Type B pancreatic cell (in vitro differentiated cells): ENCODE data around the gene CHCHD1. TPM values are rescaled to one million over a fixed set of nuclear protein-coding genes. Genes with fewer than 3 reads are reported as not detected.

Source experiments
- DNase-seq: peaks from one replicate; pipeline ENCODE4 v3.0.0; 2021; ENCODE audit warnings: mixed read lengths; ENCODE audit not compliant: unreplicated experiment; ENCODE audit errors: extremely low spot score
- H3K27ac Mint-ChIP-seq: 2 replicates; pipeline ENCODE4 v1.8.0; 2021; ENCODE audit warnings: mild to moderate bottlenecking, mixed read lengths
- H3K27me3 Mint-ChIP-seq: 2 replicates; pipeline ENCODE4 v1.8.0; 2021; ENCODE audit warnings: mixed read lengths
- H3K36me3 Mint-ChIP-seq: 2 replicates; pipeline ENCODE4 v1.8.0; 2021; ENCODE audit warnings: mixed read lengths
- H3K4me1 Mint-ChIP-seq: one replicate; pipeline ENCODE4 v1.8.0; 2021; ENCODE audit warnings: mixed read lengths; ENCODE audit not compliant: unreplicated experiment
- H3K4me3 Mint-ChIP-seq: 2 replicates; pipeline ENCODE4 v1.8.0; 2021; ENCODE audit warnings: mild to moderate bottlenecking, mixed read lengths
- H3K9me3 Mint-ChIP-seq: 2 replicates; pipeline ENCODE4 v1.8.0; 2021; ENCODE audit warnings: mixed read lengths
- CTCF ChIP-seq: fragments of 200-600 bp; sonication (generic); conservative IDR thresholded peaks from 2 replicates; pipeline ENCODE4 v1.5.0; 2021; ENCODE audit warnings: antibody characterized with exemption, mild to moderate bottlenecking
- total RNA-seq: library from RNA; stranded (reverse); gene quantifications from 2 replicates; pipeline ENCODE4 v1.2.1, GENCODE V29; 2021; ENCODE audit warnings: low replicate concordance

Gene CHCHD1
- total RNA-seq, 1 donor from 2014 or later, result 32.6 TPM

- Mint-ChIP-seq H3K27me3 (no peaks in the 10 kb centered on the region), H3K9me3 (no peaks in the 10 kb centered on the region), H3K4me3 (peak overlapping the region; percentile 99), H3K4me1 (peaks cover 34% of the 10 kb centered on the region), H3K36me3 (peaks cover 6% of the 10 kb centered on the region), H3K27ac (peak overlapping the region; percentile 96)
- no peak for DNase-seq
- no peak for TF ChIP-seq CTCF
Observed at GRCh38 chr10:73780301-73780700, 1.5 kb upstream of the CHCHD1 start.

GRCh38 chr10:73780966-73781365, 882 bp upstream of the CHCHD1 start:
- no peak for TF ChIP-seq CTCF
- peak overlapping the region; percentile 99 for H3K4me3 Mint-ChIP-seq
- H3K36me3 Mint-ChIP-seq, result peaks cover 3% of the 10 kb centered on the region
- no peaks in the 10 kb centered on the region for H3K27me3 Mint-ChIP-seq
- H3K27ac Mint-ChIP-seq, result peak overlapping the region; percentile 96
- H3K4me1 Mint-ChIP-seq, result peaks cover 32% of the 10 kb centered on the region
- DNase-seq, result no peak
- H3K9me3 Mint-ChIP-seq, result no peaks in the 10 kb centered on the region

DNA sequence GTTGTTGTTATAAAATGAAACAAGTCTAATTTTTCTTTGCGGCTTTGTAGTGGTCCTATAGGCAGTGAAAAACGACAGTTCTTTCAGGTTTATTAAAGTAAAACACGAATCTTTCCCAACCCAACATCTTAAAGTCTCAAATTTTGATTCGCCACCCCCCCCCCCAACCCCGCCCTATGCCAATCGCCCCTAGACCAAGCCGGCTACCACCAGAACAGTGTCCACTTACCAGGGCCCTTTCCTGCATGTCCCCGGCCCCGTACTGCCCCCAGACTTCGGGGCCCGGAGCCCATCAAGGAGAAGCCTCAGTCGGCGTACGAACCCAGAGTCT, 335 bp upstream of the CHCHD1 start:
- Mint-ChIP-seq H3K27ac (peak overlapping the region; percentile 96), H3K4me3 (peak overlapping the region; percentile 99), H3K27me3 (no peaks in the 10 kb centered on the region), H3K36me3 (peaks cover 3% of the 10 kb centered on the region), H3K4me1 (peaks cover 32% of the 10 kb centered on the region), H3K9me3 (no peaks in the 10 kb centered on the region)
- DNase-seq, result no peak
- TF ChIP-seq CTCF, result no peak

DNA sequence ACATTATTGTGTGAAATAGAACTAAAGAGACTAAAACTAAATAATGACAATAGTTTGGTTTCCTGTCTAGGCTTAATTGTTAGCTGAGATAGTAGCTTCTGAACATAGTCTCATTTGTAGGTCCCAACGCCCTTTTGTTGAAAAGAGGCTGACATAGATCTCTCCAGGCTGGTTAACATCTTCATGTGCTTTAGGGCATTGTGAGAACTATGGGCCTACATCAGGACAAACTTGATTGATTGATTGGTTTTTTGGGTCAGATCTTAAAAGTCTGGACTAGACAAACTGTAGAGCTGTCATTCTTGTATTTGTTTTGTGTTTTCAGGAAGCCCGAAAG, 869 bp downstream of the CHCHD1 start:
- Mint-ChIP-seq H3K4me3 (peak overlapping the region; percentile 99), H3K9me3 (no peaks in the 10 kb centered on the region), H3K4me1 (peaks cover 32% of the 10 kb centered on the region), H3K27me3 (no peaks in the 10 kb centered on the region), H3K36me3 (no peaks in the 10 kb centered on the region), H3K27ac (peak overlapping the region; percentile 96)
- no peak for TF ChIP-seq CTCF
- no peak for DNase-seq

DNA sequence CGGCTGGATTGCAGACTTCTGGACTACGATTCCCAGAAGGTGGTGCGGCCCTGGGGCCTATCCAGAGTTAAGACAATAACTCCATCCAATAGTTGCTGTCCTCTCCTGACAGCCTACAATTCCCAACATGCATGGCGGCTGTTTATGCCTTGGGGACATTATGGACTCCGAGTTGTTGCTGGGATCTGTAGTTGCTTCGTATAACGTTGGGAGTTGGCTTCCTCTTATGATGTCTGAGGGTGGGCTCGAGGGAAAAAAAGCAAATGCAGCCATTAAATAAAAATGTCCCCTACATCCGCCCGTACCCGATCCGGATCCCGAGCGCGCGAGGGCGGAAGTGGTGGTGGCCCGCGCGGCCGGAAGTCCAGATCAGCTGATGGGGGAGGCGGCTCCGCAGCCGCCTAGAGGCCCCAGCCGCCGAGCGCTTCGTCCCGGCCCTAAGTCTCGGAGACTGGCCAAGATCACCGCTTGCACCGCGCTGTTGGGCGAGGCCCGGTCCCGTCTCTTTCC, 3.4 kb downstream of the CHCHD1 start, which contains the start of gene ZSWIM8:
TSS of gene ZSWIM8 (plus strand) at position 396 of the 510 bp plus-strand sequence. CDS start 273 bp downstream, outside the sequence.
- Mint-ChIP-seq H3K36me3 (no peaks in the 10 kb centered on the region), H3K27me3 (no peaks in the 10 kb centered on the region), H3K9me3 (no peaks in the 10 kb centered on the region), H3K4me1 (peaks cover 27% of the 10 kb centered on the region), H3K4me3 (peak within 1 kb of the TSS; percentile 92), H3K27ac (peak within 1 kb of the TSS; percentile 99)
- TF ChIP-seq CTCF, result no peak
- peak; percentile 82 for DNase-seq
